ENCODE measurements around the gene PDE4D.
"Not testable (repeated sequence)": the region's sequence is repeated elsewhere in the genome, so short reads cannot be mapped to it uniquely, and the experiment has no call there.

Gene PDE4D

GRCh38 chr5:59394956-59395355, 498.6 kb downstream of the PDE4D start:
- FAIRE-seq = not testable (repeated sequence)

DNA sequence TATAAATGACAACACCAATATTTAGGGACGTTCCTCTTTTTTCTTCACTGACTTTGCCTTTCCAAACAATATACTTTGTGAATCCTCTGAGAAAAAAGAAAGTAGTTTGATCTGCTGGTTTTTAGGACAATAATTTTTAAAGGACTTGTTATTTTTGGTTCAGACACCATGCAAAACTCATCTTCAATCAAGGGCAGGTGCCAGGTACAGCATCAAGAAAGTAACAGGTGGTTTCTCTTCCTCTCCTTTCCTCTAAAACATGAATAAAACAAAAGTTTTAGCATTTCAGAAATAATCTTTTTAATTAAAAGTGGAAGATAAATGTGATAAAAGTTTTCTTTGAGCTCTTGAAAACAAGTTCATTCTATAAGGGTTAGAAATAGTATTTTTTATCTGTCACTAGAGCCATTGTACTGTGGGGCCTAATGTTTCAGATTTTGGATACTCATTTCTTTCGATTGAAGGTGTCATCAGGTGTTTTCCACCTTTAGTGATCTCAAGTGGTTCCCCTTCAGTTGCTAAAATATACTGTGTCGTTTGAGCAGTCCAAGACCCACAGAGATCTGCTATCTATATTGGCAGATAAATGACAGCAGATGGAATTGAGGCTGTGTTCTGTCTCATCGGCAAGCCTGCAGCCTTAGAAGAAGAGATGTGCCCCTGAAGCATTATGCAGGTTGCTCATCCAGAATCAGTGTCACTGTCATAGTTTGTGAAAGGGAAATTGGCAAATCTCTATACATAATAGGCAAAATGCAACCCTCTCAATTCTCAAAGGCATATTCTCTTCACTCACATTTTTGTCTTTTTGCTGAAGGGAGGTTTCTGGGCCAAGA, 499.7 kb downstream of the PDE4D start:
- FAIRE-seq = no peak

- no peak for FAIRE-seq
These were observed 501.9 kb downstream of the PDE4D start for GRCh38 chr5:59391576-59391975.

- FAIRE-seq = no peak
These were observed 502.5 kb downstream of the PDE4D start for GRCh38 chr5:59390989-59391388.

- FAIRE-seq = peak; percentile 94
These were observed 503.4 kb downstream of the PDE4D start for GRCh38 chr5:59390074-59390659.

DNA sequence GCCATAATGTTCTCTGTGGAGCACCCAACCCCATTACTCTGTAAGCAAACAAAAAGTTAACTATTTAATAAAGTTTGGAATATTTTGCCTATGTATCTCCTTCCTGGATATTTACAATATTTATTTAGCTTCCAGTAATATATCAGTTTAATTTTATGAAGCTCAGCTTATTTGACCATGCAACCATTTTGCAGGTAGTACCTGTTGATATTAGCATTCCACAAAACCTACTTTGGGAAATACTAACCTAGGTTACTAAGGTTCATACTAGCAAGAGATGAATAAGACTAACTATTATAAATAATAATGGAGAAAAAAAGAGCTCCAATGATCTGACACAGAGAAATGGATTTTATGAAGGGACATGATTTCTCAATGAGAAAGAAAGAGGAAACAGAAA, 506.4 kb downstream of the PDE4D start:
- FAIRE-seq = no peak

DNA sequence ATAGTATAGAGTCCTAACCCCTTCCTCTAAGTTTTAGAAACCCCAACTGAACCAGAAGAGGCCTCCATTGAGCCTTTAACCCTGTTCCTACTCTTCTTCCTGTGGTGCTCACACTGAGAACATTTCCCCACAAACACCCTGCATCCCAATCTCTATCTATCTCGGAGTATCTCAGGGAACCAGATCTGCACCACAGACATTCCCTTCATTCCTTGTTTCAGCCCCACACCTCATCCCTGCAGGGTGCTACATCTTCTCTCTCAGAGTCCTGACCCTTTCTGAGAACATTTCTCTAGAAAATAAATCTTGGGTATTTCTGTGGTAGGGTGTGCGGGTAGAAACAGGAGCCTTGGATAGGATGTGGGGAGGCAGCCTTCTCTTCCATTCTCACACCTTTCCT, 507.8 kb downstream of the PDE4D start:
- no peak for FAIRE-seq

DNA sequence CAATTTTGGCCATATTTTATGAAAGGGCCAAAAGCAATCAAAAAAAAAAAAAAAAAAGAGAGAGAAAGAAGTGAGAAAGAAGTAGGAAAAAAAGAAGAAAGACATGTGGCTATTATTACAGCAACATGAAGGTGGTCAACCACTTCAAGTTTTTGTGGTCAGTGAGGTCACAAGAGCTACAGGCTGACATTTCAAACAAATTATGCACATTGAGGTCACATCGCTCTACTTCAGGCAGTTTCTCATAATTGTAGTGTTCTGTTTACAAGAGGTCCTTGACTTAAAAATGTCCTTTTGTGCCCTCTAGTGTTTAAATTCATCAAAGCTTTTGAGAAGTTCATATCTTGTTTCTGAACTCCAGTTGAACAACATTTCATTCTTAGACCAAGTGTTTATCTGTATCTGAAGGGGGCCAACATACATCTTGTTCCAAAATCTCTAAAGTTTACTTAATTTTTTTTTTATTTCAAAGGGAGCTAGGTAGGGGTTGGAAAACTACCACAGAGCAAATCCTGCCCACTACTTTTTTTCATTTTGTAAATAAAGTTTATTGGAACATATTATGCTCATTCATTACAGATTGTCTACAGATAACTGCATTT, 513.1 kb downstream of the PDE4D start:
- FAIRE-seq = peak; percentile 98

DNA sequence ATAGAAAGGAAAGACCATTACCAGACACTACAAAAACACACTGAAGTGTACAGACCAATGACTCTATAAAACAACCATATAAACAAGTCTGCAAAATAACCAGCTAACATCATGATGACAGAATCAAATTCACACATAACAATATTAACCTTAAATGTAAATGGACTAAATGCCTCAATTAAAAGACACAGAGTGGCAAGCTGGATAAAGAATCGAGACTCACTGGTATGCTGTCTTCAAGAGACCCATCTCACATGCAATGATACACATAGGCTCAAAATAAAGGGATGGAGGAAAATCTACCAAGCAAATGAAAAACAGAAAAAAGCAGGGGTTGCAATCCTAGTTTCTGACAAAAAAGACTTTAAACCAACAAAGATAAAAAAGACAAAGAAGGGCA, 519.5 kb downstream of the PDE4D start:
- not testable (repeated sequence) for FAIRE-seq

DNA sequence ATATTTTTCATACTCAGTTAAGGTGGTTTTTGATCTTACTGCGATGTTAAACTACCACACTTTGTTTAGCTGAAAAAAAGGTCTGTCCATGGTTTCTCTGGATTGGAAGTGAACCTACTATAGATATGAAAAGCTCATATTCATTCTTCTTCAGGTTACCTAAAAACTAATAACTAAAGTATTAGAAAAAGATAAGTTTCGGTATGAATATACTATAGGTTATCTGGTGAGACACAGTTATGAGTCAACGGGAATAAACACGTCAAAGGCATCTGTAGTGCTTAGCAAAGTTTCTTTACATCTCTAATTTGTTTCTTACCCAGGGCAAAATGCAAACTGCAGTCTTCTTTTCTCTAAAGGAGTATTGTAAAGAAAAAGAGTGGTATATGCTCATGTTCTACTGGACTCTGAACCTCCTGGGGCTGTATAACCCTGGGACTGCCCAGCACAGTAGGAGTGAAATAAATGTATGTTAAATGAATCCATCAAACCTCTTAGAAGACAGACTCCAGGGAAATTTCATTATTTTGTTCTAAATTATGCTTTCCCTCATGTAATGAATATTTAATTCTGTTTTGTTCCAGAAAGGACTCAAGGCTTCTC, 521.9 kb downstream of the PDE4D start:
- FAIRE-seq = no peak

GRCh38 chr5:59368951-59369350, 524.6 kb downstream of the PDE4D start:
- no peak for FAIRE-seq

GRCh38 chr5:59367791-59368394, 525.6 kb downstream of the PDE4D start:
- peak; percentile 88 for FAIRE-seq

GRCh38 chr5:59366784-59367183, 526.7 kb downstream of the PDE4D start:
- FAIRE-seq = no peak

GRCh38 chr5:59362438-59362837, 531.1 kb downstream of the PDE4D start:
- no peak for FAIRE-seq

- no peak for FAIRE-seq
These were observed 532.1 kb downstream of the PDE4D start for GRCh38 chr5:59361454-59361853.

DNA sequence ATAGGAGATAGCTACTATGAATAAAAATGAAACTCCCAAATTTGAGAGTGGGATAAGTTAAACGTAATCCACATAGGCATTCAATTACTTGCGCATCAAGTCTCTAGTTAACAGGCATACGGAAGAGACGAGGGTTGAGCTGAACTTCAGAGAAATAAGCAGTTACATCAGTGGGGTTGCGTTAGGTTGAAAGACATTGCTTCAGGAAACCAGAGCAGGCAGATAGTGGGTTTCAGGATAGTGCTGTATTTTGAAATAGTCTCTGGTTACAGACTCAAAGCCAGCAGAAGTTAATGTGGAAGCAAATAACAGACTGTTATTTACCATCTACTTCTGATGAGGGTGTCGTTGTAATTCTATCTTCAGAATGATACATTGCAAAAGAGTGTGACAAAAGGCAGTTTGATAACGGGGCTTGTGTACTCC, 533.4 kb downstream of the PDE4D start:
- peak; percentile 74 for FAIRE-seq

GRCh38 chr5:59358005-59358861, 535.3 kb downstream of the PDE4D start:
- no peak for FAIRE-seq

GRCh38 chr5:59357381-59357977, 536.0 kb downstream of the PDE4D start:
- FAIRE-seq = peak; percentile 93

GRCh38 chr5:59356813-59357380, 536.6 kb downstream of the PDE4D start:
- peak; percentile 25 for FAIRE-seq

DNA sequence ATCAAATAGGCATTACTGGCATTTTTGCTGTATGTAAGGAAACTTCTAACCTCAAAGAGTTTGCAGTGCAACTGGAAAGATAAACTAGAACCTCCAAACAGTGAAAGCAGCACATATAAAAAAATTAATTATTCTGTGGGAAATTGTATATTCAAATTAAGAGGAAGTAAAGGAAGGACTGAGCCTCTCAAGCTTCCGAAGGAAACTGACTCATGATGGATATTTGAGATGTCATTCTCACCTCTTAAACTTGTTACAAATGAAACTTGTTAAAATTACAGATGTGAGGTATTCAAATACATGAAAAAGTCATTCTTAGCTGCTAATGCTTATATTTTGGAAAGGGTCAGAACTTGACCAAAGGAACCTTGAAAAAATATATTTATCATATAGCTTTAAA, 538.7 kb downstream of the PDE4D start:
- no peak for FAIRE-seq

- no peak for FAIRE-seq
These were observed 539.3 kb downstream of the PDE4D start for GRCh38 chr5:59354274-59354673.

All from TTC549 (cell line).